ENCODE measurements around the gene RHBDL3. TPM values are rescaled to one million over a fixed set of nuclear protein-coding genes. Genes with fewer than 3 reads are reported as not detected.

RHBDL3 gene
- polyA plus RNA-seq, 1 donor from 2014 or later, result 0.25 TPM

GRCh38 chr17:32299580-32300164, 34.0 kb downstream of the RHBDL3 start:
- no peaks in the 10 kb centered on the region for H3K79me2 ChIP-seq (replicated peaks; ENCODE audit: insufficient read depth, low read length)
- H3K9me3 ChIP-seq (ENCODE audit: low read length), result no peaks in the 10 kb centered on the region
- H3F3A ChIP-seq (ENCODE audit: insufficient read depth, low read length, poor library complexity, severe bottlenecking), result no peaks in the 10 kb centered on the region
- no peaks in the 10 kb centered on the region for H3K9me2 ChIP-seq (ENCODE audit: insufficient read depth, low read length)
- no peak overlapping the region for H3K4me3 ChIP-seq (ENCODE audit: low read length)
- TF ChIP-seq TAF1 (IDR thresholded peaks at IDR 0.05; ENCODE audit: low read depth), result no peak
- TF ChIP-seq EP300 (conservative IDR thresholded peaks at IDR 0.05; ENCODE audit: poor library complexity, severe bottlenecking), result no peak
- no peak for TF ChIP-seq POLR2AphosphoS5 (IDR thresholded peaks at IDR 0.05)
- no peak for TF ChIP-seq EZH2 (IDR thresholded peaks at IDR 0.05; ENCODE audit: borderline replicate concordance, insufficient read depth, low read length, poor library complexity, severe bottlenecking)
- TF ChIP-seq REST (IDR thresholded peaks at IDR 0.05; ENCODE audit: borderline replicate concordance), result no peak
- no peak for TF ChIP-seq RAD21 (conservative IDR thresholded peaks at IDR 0.05)
- TF ChIP-seq SMC3 (conservative IDR thresholded peaks at IDR 0.05; ENCODE audit: poor library complexity), result no peak
- no peak for TF ChIP-seq MXI1 (conservative IDR thresholded peaks at IDR 0.05; ENCODE audit: poor library complexity, severe bottlenecking)
- no peak overlapping the region for H3K27ac ChIP-seq (ENCODE audit: low read length)
- H3K27me3 ChIP-seq (ENCODE audit: insufficient read depth, low read depth, low read length), result no peaks in the 10 kb centered on the region
- H2AFZ ChIP-seq (ENCODE audit: low read depth, low read length), result no peak overlapping the region
- no peaks in the 10 kb centered on the region for H4K20me1 ChIP-seq (ENCODE audit: insufficient read depth)
- H3K4me2 ChIP-seq (ENCODE audit: low read length), result no peak overlapping the region
- H3K9ac ChIP-seq (ENCODE audit: low read length), result no peak overlapping the region
- no peaks in the 10 kb centered on the region for H3K36me3 ChIP-seq (ENCODE audit: insufficient read depth, low read length)

- Histone ChIP-seq H2AFZ (ENCODE audit: low read depth, low read length) (no peak overlapping the region), H3K4me3 (ENCODE audit: low read length) (no peak overlapping the region), H3K9me2 (ENCODE audit: insufficient read depth, low read length) (no peaks in the 10 kb centered on the region), H3K4me2 (ENCODE audit: low read length) (no peak overlapping the region), H3K9ac (ENCODE audit: low read length) (no peak overlapping the region), H3K9me3 (ENCODE audit: low read length) (no peaks in the 10 kb centered on the region), H3K27ac (ENCODE audit: low read length) (no peak overlapping the region), H4K20me1 (ENCODE audit: insufficient read depth) (no peaks in the 10 kb centered on the region), H3K79me2 (replicated peaks; ENCODE audit: insufficient read depth, low read length) (no peaks in the 10 kb centered on the region), H3F3A (ENCODE audit: insufficient read depth, low read length, poor library complexity, severe bottlenecking) (no peaks in the 10 kb centered on the region), H3K36me3 (ENCODE audit: insufficient read depth, low read length) (no peaks in the 10 kb centered on the region), H3K27me3 (ENCODE audit: insufficient read depth, low read depth, low read length) (no peaks in the 10 kb centered on the region)
- TF ChIP-seq RAD21 (conservative IDR thresholded peaks at IDR 0.05), result no peak
- TF ChIP-seq POLR2AphosphoS5 (IDR thresholded peaks at IDR 0.05), result no peak
- TF ChIP-seq SMC3 (conservative IDR thresholded peaks at IDR 0.05; ENCODE audit: poor library complexity), result no peak
- TF ChIP-seq CTCF (IDR thresholded peaks at IDR 0.05; ENCODE audit: poor library complexity, severe bottlenecking), result no peak
- no peak for TF ChIP-seq EZH2 (IDR thresholded peaks at IDR 0.05; ENCODE audit: borderline replicate concordance, insufficient read depth, low read length, poor library complexity, severe bottlenecking)
- TF ChIP-seq REST (IDR thresholded peaks at IDR 0.05; ENCODE audit: borderline replicate concordance), result no peak
- no peak for TF ChIP-seq EP300 (conservative IDR thresholded peaks at IDR 0.05; ENCODE audit: poor library complexity, severe bottlenecking)
- no peak for TF ChIP-seq TAF1 (IDR thresholded peaks at IDR 0.05; ENCODE audit: low read depth)
- TF ChIP-seq MXI1 (conservative IDR thresholded peaks at IDR 0.05; ENCODE audit: poor library complexity, severe bottlenecking), result no peak
Observed at GRCh38 chr17:32302037-32302436, 36.4 kb downstream of the RHBDL3 start.
